ENCODE data around the gene C12orf43.

The C12orf43 gene

DNA sequence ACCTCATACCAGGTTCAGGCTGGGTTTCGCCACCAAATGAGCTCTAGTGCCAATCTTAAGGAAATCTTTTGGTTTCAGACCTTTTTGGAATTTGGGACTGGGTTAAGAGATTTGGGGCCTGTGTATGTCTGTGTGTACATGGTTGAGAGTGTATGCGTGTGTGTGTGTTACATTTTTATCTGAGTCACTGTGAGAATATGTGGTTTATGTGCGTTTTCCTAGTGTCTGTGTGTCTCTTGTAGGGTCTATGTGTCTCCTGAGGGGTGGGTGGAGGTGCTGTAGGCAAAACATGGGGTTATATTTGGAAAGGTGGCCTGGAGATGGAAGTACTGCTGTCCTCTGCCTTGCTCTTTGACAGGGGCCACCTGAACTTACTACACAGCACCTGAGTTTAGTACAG lies 17.9 kb downstream of the C12orf43 start:
- no peak for DNase-seq

DNA sequence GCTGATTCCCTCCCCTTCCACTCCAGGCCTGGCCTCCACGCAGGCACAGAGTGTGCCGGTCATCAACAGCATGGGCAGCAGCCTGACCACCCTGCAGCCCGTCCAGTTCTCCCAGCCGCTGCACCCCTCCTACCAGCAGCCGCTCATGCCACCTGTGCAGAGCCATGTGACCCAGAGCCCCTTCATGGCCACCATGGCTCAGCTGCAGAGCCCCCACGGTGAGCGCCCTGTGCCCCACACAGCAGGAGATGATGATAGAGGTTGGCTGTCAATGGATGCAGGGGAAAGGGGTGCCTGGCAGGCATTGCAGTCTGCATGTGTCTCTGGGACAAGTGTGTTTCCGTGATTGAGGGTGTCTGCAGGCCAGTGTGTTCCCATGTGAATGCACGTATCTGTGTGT lies 18.8 kb downstream of the C12orf43 start:
- no peak for DNase-seq

DNA sequence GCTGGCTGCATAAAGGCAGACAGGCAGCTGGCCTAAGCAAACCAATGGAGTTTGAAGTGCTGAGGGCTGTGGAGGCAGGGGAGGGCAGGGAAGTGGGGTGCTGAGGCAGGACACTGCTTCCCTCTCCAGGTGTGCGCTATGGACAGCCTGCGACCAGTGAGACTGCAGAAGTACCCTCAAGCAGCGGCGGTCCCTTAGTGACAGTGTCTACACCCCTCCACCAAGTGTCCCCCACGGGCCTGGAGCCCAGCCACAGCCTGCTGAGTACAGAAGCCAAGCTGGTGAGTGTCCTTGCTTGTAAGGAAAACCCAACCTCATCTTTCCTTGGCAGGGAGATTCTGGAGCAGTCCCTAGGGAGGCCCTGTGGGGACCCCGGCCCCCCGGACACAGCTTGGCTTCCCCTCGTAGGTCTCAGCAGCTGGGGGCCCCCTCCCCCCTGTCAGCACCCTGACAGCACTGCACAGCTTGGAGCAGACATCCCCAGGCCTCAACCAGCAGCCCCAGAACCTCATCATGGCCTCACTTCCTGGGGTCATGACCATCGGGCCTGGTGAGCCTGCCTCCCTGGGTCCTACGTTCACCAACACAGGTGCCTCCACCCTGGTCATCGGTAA lies 20.0 kb downstream of the C12orf43 start:
- no peak for DNase-seq

DNA sequence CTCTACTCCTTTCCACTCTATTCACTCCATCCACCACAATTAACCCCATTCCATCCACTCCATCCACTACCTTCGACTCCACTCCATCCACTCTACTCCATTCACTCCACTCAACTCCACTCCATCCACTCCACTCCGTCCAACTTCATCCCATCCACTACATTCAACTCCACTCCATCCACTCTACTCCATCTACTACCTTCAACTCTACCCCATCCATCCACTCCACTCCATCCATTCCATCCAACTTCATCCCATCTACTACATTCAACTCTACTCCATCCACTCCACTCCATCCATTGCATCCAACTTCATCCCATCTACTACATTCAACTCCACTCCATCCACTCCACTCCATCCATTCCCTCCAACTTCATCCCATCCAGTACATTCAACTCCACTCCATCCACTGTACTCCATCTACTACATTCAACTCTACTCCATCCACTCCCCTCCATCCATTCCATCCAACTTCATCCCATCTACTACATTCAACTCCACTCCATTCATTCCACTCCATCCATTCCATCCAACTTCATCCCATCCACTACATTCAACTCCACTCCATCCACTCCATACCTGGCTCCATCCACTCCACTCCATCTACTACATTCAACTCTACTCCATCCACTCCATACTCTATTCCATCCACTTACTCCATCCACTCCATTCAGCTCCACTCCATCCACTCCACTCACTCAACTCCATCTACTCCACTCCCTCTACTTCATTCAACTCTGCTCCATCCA lies 21.5 kb downstream of the C12orf43 start:
- DNase-seq = no peak

DNA sequence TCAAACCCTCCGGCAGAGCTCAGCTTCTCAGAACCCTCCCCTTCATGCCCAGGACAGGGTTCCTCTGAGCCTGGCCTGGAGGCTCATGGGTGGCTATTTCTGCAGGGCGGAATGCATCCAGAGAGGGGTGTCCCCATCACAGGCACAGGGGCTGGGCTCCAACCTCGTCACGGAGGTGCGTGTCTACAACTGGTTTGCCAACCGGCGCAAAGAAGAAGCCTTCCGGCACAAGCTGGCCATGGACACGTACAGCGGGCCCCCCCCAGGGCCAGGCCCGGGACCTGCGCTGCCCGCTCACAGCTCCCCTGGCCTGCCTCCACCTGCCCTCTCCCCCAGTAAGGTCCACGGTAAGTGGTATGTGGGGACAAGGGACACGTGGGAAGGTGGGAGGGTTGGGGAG lies 22.2 kb downstream of the C12orf43 start:
- no peak for DNase-seq

DNA sequence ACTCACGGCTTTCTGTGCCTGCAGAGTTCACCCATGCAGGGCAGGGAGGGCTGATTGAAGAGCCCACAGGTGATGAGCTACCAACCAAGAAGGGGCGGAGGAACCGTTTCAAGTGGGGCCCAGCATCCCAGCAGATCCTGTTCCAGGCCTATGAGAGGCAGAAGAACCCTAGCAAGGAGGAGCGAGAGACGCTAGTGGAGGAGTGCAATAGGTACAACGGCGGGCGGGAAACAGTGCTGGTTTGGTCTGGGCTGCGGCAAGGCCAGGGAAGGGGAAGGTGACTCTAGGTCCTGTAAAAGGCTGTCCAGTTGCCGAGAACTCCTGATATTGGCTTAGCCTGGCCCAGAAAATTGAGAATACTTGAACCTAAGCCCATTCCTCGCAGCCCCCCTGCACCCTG lies 22.8 kb downstream of the C12orf43 start:
- no peak for DNase-seq

DNA sequence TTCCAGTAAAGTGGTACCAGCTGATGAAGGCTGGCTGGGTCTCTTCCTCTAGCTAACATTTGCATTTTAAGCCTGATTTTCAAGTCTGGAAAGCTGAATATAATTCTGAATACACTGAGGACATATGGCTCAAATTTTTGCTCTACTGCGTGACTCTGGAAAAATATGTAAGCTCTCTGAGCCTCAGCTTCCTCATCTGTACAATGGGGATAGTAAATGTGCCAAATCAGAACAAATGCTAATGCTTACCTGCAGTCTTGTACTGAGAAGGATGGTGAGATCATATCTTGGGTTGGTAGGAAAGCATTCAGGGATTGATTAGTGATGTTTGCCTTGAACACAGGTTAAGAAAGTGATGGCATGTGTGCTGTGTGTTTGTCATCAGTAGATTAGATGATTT lies 23.3 kb downstream of the C12orf43 start:
- DNase-seq = no peak

DNA sequence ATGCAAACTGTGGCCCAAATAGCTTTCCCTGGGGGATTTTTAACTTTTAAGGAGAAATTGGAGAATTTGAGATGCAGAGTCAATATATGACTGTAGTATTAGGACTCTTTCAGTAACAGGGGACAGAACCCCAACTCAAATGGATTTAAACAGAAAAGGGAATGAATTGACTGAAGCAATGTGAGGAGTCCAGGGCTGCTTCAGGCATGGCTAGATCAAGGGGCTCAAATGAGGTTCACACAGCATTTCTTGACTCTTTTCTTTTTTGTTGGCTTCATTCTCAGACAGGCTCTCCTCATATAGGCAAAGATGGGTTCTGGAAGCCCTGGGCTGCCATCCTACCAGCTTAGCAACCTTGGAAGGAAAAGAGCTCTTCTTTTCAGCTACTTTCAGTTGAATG lies 24.3 kb downstream of the C12orf43 start:
- no peak for DNase-seq

DNA sequence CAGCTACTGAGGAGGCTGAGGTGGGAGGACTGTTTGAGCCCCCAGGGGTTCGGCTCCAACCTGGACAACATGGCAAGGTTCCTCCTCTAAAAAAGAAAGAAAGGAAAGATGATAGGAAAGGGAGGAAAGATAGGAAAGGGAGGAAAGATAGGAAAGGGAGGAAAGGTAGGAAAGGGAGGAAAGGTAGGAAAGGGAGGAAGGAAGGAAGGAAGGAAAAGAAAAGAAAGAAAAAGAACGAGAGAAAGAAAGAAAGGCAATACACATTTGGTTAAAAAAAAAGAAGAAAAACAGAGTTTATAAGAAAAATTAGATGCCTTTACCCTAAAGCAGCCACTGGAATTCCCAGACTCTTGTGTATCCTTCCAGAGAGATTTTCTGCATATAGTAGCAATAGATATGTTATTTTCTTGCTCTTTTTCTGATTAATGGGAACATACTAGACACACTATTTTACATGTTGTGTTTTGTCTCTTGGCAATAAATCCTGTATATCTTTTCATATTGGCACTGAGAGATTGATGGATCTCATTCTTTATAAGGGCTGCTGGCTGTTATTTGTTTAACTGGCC lies 25.7 kb downstream of the C12orf43 start:
- no peak for DNase-seq

DNA sequence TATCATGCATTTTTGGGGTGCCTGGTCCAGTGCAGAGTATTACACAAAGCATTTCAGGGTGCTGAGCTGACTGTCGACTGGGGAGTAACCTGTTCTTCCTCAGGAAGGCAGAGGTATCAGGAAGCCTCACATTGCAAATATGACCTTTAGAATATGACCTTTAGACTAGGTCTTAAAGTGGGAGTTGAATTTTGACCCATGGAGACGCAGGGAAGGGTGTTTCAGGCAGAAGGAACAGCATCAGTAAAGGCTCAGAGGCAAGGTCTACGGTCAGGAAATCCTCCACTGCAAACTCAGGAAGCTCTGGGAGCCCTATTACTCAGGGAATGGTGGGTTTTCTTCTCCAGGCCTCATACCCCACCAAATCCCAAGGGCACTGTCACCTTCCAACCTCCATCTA lies 26.6 kb downstream of the C12orf43 start:
- no peak for DNase-seq

DNA sequence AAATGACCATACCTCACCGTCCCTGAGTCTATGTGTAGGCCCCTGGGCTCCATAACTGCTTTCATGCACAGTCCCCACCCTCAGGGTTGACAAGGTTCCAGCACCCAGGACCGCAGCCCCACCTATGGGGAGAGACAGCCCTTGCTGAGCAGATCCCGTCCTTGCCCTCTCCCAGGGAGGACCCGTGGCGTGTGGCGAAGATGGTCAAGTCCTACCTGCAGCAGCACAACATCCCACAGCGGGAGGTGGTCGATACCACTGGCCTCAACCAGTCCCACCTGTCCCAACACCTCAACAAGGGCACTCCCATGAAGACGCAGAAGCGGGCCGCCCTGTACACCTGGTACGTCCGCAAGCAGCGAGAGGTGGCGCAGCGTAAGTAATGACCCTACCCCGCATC lies 27.6 kb downstream of the C12orf43 start:
- DNase-seq = no peak

DNA sequence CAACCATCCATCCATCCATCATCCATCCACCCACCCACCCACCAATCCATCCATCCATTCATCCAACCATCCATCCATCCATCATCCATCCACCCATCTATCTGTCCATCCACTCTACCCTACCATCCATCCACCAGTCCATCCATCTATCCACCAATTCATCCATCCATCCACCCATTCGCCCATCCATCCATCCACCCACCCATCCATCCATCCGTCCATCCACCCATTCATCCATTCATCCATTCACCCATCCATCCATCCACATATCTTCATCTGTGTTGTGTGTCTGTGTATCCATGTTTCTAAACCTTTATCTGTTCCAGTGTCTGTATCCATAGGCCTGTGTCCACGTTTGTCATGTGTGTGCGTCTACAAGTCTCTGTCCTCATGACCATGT lies 28.1 kb downstream of the C12orf43 start:
- DNase-seq = no peak

DNA sequence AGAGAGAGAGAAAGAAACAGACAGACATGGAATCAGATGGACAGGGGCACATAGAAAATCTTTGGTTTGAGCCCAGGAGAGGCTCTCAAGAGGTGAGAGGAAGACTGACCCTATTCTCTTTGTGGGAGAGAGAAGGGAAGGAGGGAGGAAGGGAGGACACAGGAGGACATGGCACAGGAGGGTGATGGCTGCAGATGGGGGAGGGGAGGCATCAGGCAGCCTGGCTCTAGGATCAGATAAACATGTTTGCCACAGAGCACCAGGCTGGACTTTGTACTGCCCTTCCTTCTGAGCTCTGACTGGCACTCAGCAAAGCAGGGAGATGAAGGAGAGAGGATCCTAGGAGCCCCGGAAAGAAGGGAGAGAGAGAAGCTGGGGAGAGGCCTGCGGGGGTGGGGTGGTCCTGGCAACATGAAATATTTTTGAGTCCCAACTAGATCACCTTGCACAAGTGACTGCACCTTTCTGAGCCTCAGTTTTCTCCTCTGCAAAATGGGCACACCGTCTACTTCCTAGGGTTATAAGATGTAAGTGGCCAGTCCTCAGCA lies 31.9 kb downstream of the C12orf43 start:
- DNase-seq = no peak

DNA sequence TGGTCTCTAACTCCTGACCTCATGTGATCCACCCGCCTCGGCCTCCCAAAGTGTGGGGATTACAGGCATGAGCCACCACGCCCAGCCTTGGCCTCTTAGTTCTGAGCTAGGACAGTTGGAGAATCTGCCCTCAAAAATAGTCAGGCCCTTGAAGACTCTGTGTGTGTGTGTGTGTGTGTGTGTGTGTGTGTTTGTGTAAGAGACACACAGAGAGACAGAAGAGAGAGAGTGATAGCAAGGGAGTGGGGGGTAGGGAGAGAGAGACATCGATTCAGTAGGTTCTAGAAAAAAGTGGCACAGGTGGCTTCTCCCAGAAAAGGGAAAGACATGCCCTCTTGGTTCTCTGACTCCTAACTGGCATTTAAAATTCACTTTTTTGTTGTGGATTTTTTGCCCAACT lies 32.5 kb downstream of the C12orf43 start:
- no peak for DNase-seq

DNA sequence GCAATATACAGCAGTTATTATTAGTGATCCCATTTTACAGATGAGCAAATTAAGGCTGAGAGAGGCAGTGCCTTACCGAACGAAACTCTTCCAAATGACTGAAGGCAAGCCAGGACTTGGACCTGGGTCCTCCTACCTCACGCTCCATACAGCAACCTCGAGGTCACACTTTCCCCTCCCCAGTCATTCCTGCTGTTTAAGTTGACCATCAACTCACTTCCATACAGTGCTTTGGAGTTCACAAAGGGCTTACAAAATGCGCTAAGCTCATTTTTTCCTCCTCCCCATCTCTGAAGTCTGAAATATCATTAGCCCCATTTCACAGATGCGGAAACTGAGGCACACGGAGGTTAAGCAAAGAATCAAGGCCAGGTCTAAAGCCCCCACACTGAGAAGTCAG lies 33.6 kb downstream of the C12orf43 start:
- no peak for DNase-seq

DNA sequence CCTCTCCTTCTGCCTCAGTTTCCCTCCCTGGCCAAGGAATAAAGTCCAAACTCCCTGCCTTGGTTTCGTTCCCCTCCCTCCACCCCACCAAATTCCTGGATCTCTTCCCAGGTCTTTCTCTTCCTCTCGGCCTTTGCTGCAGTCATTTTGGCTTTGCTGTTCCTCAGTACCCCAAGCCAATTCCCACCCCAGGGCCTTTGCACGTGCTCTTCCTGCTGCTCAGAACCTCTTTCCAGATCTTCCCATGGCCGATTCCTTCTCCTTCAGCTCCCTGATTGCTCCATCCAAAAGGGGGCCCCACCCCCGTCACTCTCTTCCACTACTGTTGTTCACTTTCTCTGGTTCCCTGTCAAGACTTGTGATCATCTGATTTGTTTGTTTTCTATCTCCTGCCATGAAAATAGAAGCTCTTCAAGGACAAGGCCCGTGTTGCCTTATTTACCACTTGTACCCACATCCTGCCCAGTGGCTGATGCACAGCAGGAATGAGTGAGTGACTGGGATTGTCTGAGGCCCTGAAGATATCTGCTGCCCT lies 34.8 kb downstream of the C12orf43 start:
- DNase-seq = no peak

DNA sequence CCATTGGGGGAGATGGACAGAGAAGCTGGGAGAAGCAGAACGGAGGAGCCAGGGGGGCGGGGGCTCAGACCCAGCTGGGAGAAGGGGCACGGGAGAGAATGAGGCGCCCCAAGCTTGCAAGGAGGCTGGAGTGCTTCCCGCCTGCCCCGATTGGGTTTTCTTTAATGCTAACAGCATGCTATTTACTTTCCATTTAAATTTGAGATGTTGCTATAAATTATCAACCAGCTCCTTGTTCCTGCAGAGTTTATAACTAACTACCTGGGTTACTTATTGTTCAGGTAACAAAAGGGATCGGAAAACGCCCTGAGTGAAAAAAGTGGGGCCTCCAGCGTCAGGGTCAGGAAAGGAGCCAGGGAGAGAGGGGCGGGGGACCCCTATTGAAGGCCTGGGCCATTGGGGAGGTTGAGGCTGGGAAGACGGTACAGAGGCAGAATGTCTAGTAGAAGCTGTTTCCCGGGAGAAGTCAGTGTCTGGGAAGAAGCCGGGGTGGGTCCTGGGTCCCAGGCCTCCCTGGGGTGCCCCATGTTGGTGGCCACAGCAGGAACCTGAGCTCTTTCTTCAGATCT lies 35.4 kb downstream of the C12orf43 start:
- DNase-seq = no peak

DNA sequence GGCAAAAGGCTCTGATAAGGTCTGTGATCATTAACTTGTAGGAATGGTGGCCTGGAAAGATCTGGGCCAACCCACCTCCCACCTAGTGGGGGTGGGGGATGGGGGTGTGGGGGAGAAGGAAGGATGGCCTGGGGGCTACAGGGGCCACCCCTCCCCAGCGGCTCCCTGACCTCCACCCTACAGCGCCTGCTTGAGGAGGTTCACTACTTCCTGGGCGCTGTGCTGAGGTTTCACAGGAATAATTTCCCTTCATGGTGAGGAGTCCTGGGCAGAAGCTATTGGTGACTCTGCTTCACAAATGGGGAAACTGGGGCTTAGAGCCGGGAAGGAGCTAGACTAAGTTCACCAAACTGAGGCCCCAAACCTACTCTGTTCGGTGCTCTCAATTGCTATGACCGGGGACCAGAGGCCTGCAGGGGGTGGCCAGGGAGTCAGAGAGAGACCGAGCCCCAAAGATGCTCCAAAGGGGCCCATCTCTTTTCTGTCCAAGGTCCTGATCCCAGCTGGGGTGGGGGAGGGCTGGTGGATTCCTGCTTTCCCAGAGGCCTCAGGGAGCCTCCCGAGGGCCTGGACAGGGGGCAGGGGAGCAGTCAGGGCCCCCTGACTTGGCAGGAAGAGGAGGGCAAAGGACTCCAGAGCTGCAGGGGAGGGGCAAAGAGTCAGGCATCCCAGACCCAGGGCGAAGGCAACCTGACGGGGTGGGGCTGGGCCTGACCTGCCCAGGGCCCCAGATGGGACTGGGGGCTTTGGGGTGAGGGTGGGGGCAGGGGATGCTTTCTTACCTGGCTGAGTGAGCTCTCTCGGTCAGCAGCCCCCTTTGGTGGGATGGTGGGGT lies 36.2 kb downstream of the C12orf43 start:
- no peak for DNase-seq

DNA sequence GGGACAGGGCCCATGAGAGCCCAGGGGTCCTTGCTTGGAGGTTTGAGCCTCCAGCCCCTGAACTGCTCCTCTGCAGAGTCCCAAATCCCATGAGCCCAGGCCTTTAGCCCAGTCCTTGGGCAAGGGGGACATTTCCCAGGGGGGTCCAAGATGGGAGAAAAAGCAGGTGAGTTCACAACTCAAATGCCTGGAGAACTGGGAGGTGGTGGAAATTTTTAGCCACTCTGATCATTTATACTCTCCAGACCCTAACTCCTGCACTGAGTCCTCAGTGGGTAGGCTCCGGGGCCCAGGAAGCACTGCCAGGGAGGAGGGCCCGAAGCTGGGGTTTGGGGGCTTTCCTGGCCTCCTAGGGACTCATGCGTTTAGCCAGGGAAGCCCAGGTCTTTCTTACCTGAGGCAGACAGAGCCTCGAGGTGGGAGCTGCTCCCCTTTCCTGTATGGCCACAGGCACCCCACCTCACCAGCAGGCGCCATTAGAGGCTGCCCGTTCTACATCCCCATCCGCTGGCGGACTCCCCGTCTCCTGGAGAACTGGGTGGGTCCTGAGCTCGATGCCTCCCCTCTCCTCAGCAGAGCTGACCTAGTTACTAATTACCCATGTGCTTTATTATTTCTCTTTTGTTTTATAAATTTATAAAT lies 36.9 kb downstream of the C12orf43 start:
- no peak for DNase-seq

DNA sequence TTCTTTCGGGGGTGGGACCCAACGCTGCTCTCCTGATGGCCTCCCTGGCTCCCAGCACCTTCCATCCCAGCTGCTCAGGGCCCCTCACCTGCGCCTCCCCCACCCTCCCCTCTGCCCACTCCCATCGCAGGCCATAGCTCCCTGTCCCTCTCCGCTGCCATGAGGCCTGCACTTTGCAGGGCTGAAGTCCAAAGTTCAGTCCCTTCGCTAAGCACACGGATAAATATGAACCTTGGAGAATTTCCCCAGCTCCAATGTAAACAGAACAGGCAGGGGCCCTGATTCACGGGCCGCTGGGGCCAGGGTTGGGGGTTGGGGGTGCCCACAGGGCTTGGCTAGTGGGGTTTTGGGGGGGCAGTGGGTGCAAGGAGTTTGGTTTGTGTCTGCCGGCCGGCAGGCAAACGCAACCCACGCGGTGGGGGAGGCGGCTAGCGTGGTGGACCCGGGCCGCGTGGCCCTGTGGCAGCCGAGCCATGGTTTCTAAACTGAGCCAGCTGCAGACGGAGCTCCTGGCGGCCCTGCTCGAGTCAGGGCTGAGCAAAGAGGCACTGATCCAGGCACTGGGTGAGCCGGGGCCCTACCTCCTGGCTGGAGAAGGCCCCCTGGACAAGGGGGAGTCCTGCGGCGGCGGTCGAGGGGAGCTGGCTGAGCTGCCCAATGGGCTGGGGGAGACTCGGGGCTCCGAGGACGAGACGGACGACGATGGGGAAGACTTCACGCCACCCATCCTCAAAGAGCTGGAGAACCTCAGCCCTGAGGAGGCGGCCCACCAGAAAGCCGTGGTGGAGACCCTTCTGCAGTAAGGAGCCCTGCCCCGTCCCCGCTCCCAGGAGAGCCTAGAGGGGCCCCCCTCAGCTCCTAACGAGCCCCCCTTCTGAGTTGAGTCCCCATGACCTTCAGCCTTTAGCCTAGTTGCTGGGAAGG lies 37.7 kb downstream of the C12orf43 start, which contains the start of gene HNF1A:
Gene HNF1A, plus strand, starts transcription at position 248 of the 924 bp plus-strand sequence. Its CDS starts 226 bp downstream, at position 474.
- DNase-seq = no peak
